Measurements from ENCODE around the gene TMEM256.

- TF ChIP-seq POLR2A (IDR thresholded peaks at IDR 0.05; ENCODE audit: low read depth, low read length) (no peak), TAF1 (IDR thresholded peaks at IDR 0.05; ENCODE audit: low read depth, low read length) (no peak), POLR2AphosphoS5 (IDR thresholded peaks at IDR 0.05; ENCODE audit: low read depth, low read length) (no peak), SPI1 (IDR thresholded peaks at IDR 0.05; ENCODE audit: low read depth, low read length) (no peak)
Observed at GRCh38 chr17:7398612-7399011, 5.3 kb downstream of the TMEM256 start.

All from GM12891 (cell line).